ENCODE results near the gene ZBTB7C. TPM values are rescaled to one million over a fixed set of nuclear protein-coding genes. Genes with fewer than 3 reads are reported as not detected.

Gene ZBTB7C
- total and polyA plus RNA-seq, 8 donors: 1.7 to 8.7 (median 2.7) TPM

- ATAC-seq (no peak), DNase-seq (no peak)
- Histone ChIP-seq H3K9me3 (no peaks in the 10 kb centered on the region), H3K36me3 (no peaks in the 10 kb centered on the region), H3K27ac (no peak overlapping the region), H3K4me3 (peak overlapping the region; percentile 82 to 83), H3K4me1 (peaks cover 0 to 22% of the 10 kb centered on the region in 2 donors), H3K27me3 (peaks cover 32 to 86% of the 10 kb centered on the region in 2 donors)
- intact Hi-C loops (cut with DNase I): no loop called here
- no peak for TF ChIP-seq CTCF (IDR thresholded peaks at IDR 0.05)
Observed at GRCh38 chr18:48408111-48408726, 964 bp downstream of the ZBTB7C start.

- Histone ChIP-seq H3K4me1 (peaks cover 0 to 22% of the 10 kb centered on the region in 2 donors), H3K27ac (no peak overlapping the region), H3K36me3 (no peaks in the 10 kb centered on the region), H3K27me3 (peaks cover 32 to 84% of the 10 kb centered on the region in 2 donors), H3K9me3 (no peaks in the 10 kb centered on the region), H3K4me3 (no peak overlapping the region)
- intact Hi-C loops (cut with DNase I): no loop called here
- ATAC-seq (no peak), DNase-seq (no peak)
- TF ChIP-seq CTCF (IDR thresholded peaks at IDR 0.05): no peak
Observed at GRCh38 chr18:48407358-48407757, 1.8 kb downstream of the ZBTB7C start.

GRCh38 chr18:48405978-48406377, 3.2 kb downstream of the ZBTB7C start:
- no peaks in the 10 kb centered on the region for H3K36me3 ChIP-seq
- peaks cover 20 to 77% of the 10 kb centered on the region in 2 donors for H3K27me3 ChIP-seq
- H3K4me1 ChIP-seq: peaks cover 0 to 21% of the 10 kb centered on the region in 2 donors
- no peak for ATAC-seq
- DNase-seq: no peak
- H3K9me3 ChIP-seq: no peaks in the 10 kb centered on the region
- H3K4me3 ChIP-seq: no peak overlapping the region
- no peak overlapping the region for H3K27ac ChIP-seq
- no peak for TF ChIP-seq CTCF (IDR thresholded peaks at IDR 0.05)
- intact Hi-C loops (cut with DNase I): no loop called here

GRCh38 chr18:48404716-48405507, 4.3 kb downstream of the ZBTB7C start:
- no peaks in the 10 kb centered on the region for H3K9me3 ChIP-seq
- peaks cover 0 to 12% of the 10 kb centered on the region in 2 donors for H3K4me1 ChIP-seq
- no peaks in the 10 kb centered on the region for H3K36me3 ChIP-seq
- H3K4me3 ChIP-seq: no peak overlapping the region
- DNase-seq (no peak), ATAC-seq (no peak)
- H3K27me3 ChIP-seq: peaks cover 17 to 66% of the 10 kb centered on the region in 2 donors
- no peak for TF ChIP-seq CTCF (IDR thresholded peaks at IDR 0.05)
- intact Hi-C loops (cut with DNase I): no loop called here
- no peak overlapping the region for H3K27ac ChIP-seq

GRCh38 chr18:48402953-48403352, 6.2 kb downstream of the ZBTB7C start:
- Histone ChIP-seq H3K27me3 (peaks cover 11 to 52% of the 10 kb centered on the region in 2 donors), H3K4me1 (peaks cover 0 to 3% of the 10 kb centered on the region in 2 donors), H3K4me3 (no peak overlapping the region), H3K27ac (no peak overlapping the region), H3K9me3 (no peaks in the 10 kb centered on the region), H3K36me3 (no peaks in the 10 kb centered on the region)
- intact Hi-C loops (cut with DNase I): no loop called here
- ATAC-seq (no peak), DNase-seq (peak in 2 of 4 donors; percentile 69 to 79)
- TF ChIP-seq CTCF (IDR thresholded peaks at IDR 0.05): no peak

Data from left lung (tissue), 10 donors.